Measurements from ENCODE around the gene ORC6.

GRCh38 chr16:46709469-46710005 lies 20.1 kb downstream of the ORC6 start:
- no peak for TF ChIP-seq CTCF (tag by site-specific recombination; IDR thresholded peaks at IDR 0.05)
- TF ChIP-seq ZNF292 (tag by site-specific recombination; IDR thresholded peaks at IDR 0.05; ENCODE audit: borderline replicate concordance, low read depth), result no peak
- TF ChIP-seq ZNF133 (tag by site-specific recombination; IDR thresholded peaks at IDR 0.05), result no peak
- no peak for TF ChIP-seq ZNF600 (tag by site-specific recombination; IDR thresholded peaks at IDR 0.05)
- TF ChIP-seq KLF9 (tag by site-specific recombination; IDR thresholded peaks at IDR 0.05; ENCODE audit: low read depth), result no peak
- TF ChIP-seq ZNF704 (tag by site-specific recombination; IDR thresholded peaks at IDR 0.05), result no peak
- no peak for TF ChIP-seq ZNF302 (tag by site-specific recombination; IDR thresholded peaks at IDR 0.05; ENCODE audit: low read depth)
- TF ChIP-seq GLI4 (tag by site-specific recombination; IDR thresholded peaks at IDR 0.05), result no peak
- no peak for TF ChIP-seq ZNF169 (tag by site-specific recombination; IDR thresholded peaks at IDR 0.05)

All from HEK293 (cell line).